HPDE6-E6E7 (cell line): ENCODE measurements around the gene E2F6.

Experiments
- DNase-seq: peaks from one replicate; pipeline ENCODE4 v3.0.0; 2011; ENCODE audit warnings: missing footprints; ENCODE audit errors: extremely low spot score

The E2F6 gene

GRCh38 chr2:11492720-11493119 lies 26.8 kb upstream of the E2F6 start:
- DNase-seq = no peak

DNA sequence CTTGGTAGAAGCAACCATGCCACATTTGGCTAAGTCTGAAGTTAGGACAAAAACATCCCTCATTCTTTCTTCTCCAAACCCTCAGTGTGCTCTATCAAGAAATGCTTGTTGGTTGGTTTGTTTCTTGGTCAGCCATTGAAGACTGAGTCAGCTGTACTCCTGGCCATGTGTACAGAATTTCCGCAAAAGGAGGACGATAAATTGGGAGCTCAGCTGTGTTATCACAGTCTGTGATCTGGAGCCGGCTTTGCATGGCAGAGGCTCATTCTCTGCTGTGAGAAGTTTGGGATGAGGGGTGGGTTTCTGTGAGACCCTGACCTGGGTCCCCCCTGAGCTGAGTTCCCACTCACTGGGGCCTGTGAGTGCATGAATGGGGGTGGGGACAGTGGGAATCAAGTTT lies 26.3 kb upstream of the E2F6 start:
- DNase-seq = no peak

DNA sequence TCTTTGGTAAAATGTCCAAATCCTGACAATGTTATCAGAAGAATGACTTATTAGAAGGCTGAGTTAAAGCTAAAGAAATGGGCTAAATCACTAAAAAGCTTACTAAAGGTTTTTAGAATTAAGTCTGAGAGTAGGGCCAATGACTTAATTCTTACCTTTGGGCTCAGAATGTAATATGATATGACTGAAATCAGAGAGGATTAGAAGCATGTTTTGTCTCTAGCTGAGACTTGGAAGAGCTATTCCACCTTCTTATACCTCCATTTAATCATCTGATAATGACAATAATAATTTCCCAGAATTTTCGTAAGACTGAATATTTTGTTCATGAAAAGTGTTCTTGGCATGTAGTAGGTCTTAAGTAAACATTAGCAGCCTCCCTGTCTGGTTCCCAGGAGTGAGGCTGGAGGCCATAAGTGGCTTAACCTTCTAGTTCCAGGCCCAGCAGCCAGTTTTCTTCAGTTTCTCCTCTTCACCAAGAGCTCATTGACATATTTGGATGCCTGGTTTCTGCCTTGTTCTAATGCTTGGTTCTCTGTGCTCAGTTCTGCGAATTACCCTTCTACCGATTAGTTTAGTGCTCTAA lies 25.5 kb upstream of the E2F6 start:
- no peak for DNase-seq

DNA sequence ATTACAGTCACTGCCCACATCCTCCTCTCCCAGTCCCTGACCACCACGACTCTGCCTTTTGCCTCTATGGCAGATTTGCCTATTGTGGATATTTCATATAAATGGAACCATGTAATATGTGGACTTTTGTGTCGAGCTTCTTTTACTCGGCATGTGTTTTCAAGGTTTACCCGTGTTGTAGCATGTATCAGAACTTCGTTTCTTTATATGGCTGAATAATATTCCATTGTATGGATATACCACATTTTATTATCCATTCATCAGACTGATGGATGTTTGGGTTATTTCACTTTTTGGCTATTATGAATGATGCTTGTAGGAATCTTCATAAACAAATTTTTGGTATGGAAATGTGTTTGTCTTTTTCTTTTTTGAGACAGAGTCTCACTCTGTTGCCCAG lies 24.2 kb upstream of the E2F6 start:
- no peak for DNase-seq

DNA sequence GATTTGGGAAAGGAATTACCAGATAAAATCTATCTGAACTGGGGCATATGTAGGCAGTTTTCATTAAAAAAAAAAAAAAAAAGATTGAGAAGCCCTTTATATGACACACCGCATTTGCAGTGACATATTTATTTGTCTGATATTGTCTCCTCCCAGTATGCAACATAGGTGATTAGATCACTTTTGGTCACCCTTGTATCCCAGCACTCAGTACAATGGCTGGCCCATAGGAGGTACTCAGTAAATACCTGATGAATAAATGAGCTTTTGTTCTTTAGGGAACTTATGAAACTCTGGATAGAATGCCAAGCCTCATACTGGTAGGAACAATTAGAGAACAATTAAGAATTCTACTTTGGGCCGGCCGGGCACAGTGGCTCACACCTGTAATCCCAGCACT lies 22.8 kb upstream of the E2F6 start:
- no peak for DNase-seq

DNA sequence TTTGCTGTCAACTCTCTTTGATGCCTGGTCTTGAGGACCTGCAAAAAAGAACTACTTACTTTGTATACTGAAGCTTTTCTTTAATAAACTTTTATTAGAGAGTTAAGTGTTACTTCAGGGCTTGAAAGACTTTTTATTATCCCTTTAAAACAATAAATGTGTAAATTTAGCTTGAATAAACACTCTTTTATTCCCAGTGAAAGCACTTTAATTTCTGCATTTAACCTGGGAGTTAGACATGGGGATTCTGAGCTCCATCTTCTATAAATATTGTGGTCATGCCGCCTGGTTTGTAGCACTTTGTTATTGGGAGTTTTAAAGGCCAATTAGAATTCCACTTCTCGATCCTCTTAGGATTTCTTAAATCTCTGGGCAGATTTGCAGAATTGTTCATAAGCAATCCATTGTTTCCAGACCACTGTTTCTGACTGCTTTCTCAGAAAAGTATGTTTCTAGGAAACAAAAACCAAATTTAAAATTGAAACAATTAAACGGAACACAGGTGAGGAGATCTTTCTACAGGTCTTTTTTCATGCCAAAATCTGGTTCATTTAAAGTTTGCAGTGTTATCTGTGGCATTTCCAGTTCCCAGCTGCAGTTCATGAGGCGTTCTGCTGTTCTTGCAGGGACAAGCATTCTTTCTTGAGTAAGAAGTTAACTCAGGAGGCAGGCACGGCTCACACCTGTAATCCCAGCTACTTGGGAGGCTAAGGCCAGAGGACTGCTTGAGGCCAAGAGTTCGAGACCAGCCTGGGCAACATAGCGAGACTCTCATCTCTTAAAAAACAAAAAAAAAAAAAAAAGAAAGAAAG lies 18.1 kb upstream of the E2F6 start:
- DNase-seq = no peak

DNA sequence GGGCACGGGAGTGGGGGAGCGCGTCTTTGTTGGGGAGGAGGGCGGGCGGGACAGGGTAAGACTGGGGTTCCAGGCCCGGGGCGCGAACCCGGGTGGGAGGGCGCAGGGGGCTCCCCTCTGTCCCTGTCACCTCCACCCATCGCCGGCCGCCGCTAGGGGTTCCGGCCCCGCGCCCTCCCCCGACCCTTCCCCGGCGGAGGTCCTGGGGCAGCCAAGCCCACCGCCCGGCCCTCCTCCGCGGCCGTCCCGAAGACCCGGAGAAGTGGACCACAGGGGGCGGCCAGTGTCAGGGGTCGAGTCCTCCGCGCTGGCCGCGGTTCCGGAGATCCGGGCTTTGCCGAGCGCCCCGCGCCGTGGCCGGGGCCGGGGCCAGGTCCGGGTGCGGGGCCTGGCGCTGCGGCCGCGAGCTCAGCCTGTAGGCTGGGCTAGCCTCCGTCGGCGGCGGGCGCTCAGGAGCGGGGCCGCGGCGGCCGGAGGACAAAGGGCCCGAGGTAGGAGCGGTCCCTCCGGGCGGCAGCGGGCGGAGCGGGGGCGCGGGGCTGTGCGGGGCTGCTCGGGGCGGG lies 16.6 kb upstream of the E2F6 start:
- no peak for DNase-seq

DNA sequence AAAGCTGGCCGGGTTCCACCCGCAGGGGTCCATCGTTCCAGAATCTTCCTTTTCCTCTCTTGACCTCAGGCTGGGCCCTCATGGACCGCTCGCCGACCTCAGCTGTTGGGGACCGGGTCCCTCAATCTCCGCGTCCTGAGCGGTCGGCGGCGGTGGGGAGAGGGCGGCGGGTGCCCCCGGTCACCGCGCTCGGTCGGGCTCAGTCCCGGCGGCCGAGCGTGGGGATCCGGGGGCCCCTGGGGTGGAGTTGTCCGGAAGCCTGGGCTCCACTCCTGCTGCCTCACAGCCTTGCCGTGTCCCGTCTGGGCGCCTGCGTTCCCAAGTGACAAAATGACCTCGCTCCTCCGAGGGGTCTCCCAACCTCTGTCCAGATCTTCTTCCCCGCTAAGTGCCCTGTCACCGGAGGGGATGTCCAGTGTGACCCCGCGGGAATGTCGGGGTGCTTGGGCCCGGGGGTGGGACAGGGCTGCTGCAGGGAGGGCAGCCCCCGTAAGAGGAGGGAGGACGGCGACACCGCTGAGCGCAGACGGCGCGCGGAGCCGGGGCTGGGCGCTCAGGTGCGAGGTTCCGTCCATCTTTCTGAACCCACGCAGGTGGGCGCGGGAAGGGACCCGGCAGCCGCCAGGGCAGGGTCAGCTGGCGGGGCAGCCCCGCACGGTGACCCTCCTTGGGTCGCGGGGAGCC lies 16.0 kb upstream of the E2F6 start:
- DNase-seq = no peak

DNA sequence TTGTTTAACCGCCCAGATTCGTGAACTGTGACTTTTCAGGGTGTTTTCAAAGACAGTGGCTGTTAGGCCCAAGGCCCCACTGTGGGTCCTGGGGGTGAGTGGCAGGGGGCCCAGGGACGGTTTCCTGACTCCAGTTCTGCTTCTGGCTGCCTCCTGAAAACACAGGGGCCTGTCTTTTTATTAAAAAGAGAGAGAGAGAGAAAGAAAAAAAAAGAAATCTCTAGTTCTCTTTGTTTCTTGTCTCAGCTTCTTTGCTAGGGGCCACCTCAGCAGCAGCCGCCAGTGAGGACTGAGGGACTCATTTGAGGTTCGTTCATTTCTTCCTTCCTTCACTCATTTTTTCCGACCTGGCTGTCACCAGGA lies 15.4 kb upstream of the E2F6 start:
- no peak for DNase-seq

- DNase-seq = no peak
Observed at GRCh38 chr2:11480859-11481258, 14.9 kb upstream of the E2F6 start.

- no peak for DNase-seq
Observed at GRCh38 chr2:11480406-11480805, 14.4 kb upstream of the E2F6 start.

- DNase-seq = no peak
Observed at GRCh38 chr2:11478899-11479605, 13.1 kb upstream of the E2F6 start.

GRCh38 chr2:11477994-11478393 lies 12.0 kb upstream of the E2F6 start:
- no peak for DNase-seq

DNA sequence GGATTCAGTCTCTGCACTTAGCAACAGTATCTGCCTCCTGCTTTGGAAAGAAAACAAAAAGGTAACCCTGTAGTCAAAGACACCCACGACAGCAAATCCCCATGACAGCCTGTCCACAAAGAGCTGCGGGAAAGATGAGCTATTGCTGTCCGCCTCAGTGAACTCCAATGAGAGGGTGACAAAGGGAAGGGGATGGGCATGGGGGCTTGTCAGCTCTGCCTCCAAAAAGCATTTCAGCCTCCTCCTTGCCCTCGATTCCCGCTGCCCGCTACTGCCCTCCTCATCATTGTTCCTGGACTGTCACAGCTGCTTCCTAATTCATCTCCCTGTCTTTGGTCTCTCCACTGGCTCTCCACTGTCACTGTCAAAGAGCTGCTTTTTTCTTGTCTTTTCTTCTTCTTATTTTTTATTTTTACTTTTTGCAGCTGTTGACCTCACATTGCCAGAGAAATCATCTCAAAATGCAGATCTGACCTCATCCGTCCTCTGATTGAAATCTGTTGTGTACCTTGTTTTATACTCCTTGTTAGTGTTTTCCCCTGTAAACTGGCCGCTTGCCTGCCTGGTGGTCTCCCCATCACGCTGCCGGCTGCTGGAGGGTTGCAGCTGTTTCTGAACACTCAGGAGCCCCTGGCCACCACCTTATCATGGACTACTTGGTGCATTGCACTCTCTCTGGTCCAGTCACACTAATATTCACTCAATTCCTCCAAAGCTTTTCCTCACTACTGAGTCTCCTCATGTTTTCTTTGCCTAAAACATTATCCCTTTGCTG lies 7.9 kb upstream of the E2F6 start:
- DNase-seq = no peak

- DNase-seq = no peak
Observed at GRCh38 chr2:11467749-11468148, 1.8 kb upstream of the E2F6 start.

GRCh38 chr2:11467129-11467649 lies 1.2 kb upstream of the E2F6 start:
- no peak for DNase-seq

DNA sequence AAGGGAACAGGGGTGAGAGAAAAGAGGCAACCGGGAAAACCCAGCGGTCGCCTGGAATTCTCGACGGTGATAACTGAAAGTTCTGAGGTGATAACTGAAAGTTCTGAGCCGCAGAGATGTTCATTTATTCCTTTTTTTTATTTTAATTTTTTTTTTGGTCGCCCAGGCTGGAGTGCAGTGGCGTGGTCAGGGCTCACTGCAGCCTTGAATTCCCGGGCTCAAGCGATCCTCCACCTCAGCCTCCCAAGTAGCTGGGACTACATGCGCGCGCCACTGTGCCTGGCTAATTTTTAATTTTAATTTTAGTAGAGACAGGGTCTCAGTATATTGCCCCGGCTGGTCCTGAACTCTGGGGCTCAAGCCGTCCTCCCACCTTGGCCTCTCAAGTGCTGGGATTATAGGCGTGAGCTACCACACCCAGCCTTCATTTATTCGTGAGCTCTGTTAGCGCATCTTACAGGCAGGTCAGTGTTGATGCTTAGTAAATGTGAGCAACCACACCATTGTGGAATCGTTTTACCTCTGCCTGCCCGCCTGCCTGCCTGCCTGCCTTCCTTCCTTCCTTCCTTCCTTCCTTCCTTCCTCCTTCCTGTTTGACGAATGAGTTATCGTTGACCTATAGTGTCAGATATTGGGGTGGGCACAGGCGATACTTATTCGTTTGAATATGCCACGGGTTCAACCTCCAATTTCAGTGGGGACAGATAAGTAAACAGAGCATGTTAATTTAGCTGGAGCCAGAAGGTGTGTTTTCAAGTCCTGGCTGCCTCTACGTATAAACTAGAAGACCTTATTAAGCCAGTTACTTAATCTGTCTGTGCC lies 557 bp upstream of the E2F6 start:
- DNase-seq = no peak

DNA sequence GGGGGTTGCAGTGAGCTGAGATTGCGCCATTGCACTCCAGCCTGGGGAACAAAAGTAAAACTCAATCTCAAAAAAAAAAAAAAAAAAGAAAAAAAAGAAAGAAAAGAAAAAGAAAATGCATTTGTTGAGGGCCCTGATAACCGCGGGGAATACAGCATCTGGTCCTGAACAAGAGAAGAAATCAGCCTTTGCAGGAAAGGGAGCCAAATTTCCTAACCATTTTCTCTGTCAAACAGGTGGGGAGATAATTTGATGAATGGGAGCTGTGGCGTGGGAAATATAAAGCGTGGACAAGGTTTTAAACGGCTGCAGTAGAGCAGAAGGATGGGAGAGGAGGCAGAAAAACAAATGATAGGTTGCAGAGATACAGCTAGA lies 864 bp downstream of the E2F6 start:
- DNase-seq = no peak

- DNase-seq = no peak
Observed at GRCh38 chr2:11459816-11460215, 6.1 kb downstream of the E2F6 start.

DNA sequence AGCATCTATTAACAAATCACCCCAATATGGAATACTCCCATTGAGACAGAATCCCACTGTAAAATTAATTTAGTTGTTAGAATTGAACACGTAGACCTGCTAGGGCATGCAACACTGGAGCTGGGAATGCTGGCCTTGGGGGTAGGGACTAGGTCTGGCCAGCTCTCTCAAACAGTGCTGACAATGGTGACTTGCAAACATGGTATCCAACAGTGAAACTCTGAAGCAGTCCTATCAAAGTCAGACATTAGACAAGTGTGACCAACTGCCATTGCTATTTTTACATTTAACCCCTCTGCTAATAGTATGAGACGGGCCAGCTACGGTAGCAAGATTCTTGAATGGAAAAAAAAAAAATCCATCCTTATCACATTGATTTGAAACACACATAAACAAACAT lies 7.2 kb downstream of the E2F6 start:
- DNase-seq = no peak
